WERI-Rb-1 (cell line): ENCODE results near the gene ERF.
A peak's percentile ranks its signal among the peaks of the same experiment; 100 is the strongest.
"Not testable (repeated sequence)": the region's sequence is repeated elsewhere in the genome, so short reads cannot be mapped to it uniquely, and the experiment has no call there.

Source experiments
- DNase-seq: peaks from one replicate; pipeline ENCODE4 v3.0.0-alpha.2; 2020
- H3K27ac ChIP-seq: fragments of 250-450 bp; sonication (Bioruptor Pico); 2 replicates; pipeline ENCODE4 v1.5.1; 2020; ENCODE audit warnings: mild to moderate bottlenecking, moderate library complexity
- H3K27me3 ChIP-seq: fragments of 250-450 bp; sonication (Bioruptor Pico); 2 replicates; pipeline ENCODE4 v1.5.1; 2021; ENCODE audit warnings: mild to moderate bottlenecking, low read depth, moderate library complexity; ENCODE audit not compliant: insufficient read depth, severe bottlenecking
- H3K36me3 ChIP-seq: fragments of 250-450 bp; sonication (Bioruptor Pico); 2 replicates; pipeline ENCODE4 v1.5.1; 2020; ENCODE audit warnings: mild to moderate bottlenecking, moderate library complexity
- H3K4me3 ChIP-seq: 2 replicates; pipeline ENCODE4 v1.5.1; 2011; ENCODE audit warnings: low read depth, mild to moderate bottlenecking, control low read depth, low read length
- H3K9me3 ChIP-seq: fragments of 250-450 bp; sonication (Bioruptor Pico); 2 replicates; pipeline ENCODE4 v1.5.1; 2021; ENCODE audit warnings: mild to moderate bottlenecking, moderate library complexity; ENCODE audit not compliant: severe bottlenecking
- CTCF ChIP-seq: IDR thresholded peaks from 2 replicates; pipeline ENCODE4 v1.5.1; 2011; ENCODE audit warnings: low read depth, mild to moderate bottlenecking, control low read depth, inconsistent platforms, low read length

Gene ERF

GRCh38 chr19:42261763-42262162 is 6.8 kb upstream of the ERF start:
- H3K4me3 ChIP-seq: no peak overlapping the region
- no peak overlapping the region for H3K27ac ChIP-seq
- no peak for DNase-seq
- no peaks in the 10 kb centered on the region for H3K36me3 ChIP-seq
- no peaks in the 10 kb centered on the region for H3K9me3 ChIP-seq
- no peaks in the 10 kb centered on the region for H3K27me3 ChIP-seq
- no peak for TF ChIP-seq CTCF

DNA sequence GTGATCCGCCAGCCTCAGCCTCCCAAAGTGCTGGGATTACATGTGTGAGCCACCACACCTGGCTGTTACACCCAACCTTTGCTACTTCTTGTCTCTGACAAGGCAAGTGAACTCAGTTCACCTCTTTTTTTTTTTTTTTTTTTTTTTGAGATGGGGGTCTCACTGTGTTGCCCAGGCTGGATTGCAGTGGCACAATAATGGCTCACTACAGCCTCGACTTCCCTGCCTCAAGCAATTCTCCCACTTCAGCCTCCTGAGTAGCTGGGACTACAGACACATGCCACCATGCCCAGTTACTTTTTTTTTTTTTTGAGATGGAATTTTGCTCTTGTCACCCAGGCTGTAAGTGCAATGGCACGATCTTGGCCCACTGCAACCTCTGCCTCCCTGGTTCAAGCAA is 2.9 kb upstream of the ERF start:
- not testable (repeated sequence) for H3K27me3 ChIP-seq, H3K9me3 ChIP-seq, H3K27ac ChIP-seq, H3K36me3 ChIP-seq, DNase-seq, H3K4me3 ChIP-seq

- Histone ChIP-seq H3K36me3 (no peaks in the 10 kb centered on the region; the same call in 1 of the 2 replicates), H3K27me3 (no peaks in the 10 kb centered on the region), H3K27ac (peak overlapping the region; percentile 44), H3K4me3 (peak overlapping the region; percentile 96), H3K9me3 (no peaks in the 10 kb centered on the region)
- peak; percentile 28 for DNase-seq
- TF ChIP-seq CTCF: no peak
Measured at GRCh38 chr19:42255766-42256745, 1.1 kb upstream of the ERF start.

- Histone ChIP-seq H3K9me3 (no peaks in the 10 kb centered on the region), H3K27ac (peak overlapping the region; percentile 85), H3K4me3 (peak overlapping the region; percentile 96), H3K27me3 (no peaks in the 10 kb centered on the region), H3K36me3 (peaks cover 13% of the 10 kb centered on the region; the same call in 1 of the 2 replicates)
- no peak for TF ChIP-seq CTCF
- peak; percentile 73 for DNase-seq
Measured at GRCh38 chr19:42254089-42254849, 659 bp downstream of the ERF start.

DNA sequence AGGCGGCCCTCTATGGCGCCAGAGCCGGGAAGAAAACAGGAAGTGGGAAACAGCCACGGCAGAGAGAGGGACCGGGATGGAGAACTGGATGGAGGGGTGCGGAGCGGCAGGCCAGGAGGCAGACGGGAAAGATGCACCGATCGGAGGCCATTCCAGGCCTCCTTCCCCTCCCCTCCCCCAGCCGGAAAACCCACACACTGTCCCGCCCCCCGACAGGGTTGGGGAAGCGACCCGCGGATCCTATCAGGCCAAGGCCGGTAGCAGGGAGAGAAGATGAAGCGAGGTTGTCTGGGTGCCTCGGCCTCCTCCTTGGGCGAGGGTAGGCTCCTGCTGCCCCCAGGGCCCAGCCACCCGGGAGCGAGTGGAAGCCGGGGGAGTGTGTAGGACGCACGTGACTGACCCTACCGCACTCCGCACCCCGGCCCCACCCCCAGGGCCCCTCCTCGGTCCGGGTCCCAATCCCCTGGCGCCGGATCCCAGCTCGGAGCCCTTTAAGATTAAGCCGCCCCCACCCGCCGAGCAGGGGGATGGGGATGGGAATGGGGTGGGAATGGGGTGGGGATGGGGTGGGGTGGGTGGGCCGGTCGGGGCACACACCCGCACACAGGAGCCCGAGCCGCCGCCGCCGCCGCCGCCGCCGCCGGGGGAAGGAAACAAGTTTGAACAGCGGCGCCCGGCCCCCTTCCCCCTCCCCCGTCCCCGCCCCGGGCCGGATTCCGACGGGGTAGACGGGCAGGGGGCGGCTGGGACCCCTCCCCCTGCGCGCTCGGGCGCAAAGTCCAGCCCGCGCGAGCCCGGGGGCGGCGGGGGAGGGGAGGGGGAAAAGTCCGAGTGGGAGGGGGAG is 1.5 kb downstream of the ERF start:
- no peak for TF ChIP-seq CTCF
- peak overlapping the region; percentile 85 for H3K27ac ChIP-seq
- H3K36me3 ChIP-seq: peaks cover 19% of the 10 kb centered on the region
- H3K9me3 ChIP-seq: no peaks in the 10 kb centered on the region
- H3K4me3 ChIP-seq: peak overlapping the region; percentile 96
- DNase-seq: peak; percentile 79
- H3K27me3 ChIP-seq: no peaks in the 10 kb centered on the region
